H1 (cell line): ENCODE results near the gene SEH1L. TPM values are rescaled to one million over a fixed set of nuclear protein-coding genes. Genes with fewer than 3 reads are reported as not detected.

Source experiments
- CTCF ChIA-PET: fragments of 300-600 bp; sonication (Branson Sonifier 250); formaldehyde crosslinking; loops from one replicate; lab custom pipeline; 2021; ENCODE audit not compliant: partially characterized antibody; lab: Charles Lee
- POLR2A ChIA-PET: fragments of 300-600 bp; sonication (Branson Sonifier 250); formaldehyde crosslinking; loops from one replicate; lab custom pipeline; 2021; ENCODE audit warnings: inconsistent platforms; ENCODE audit not compliant: partially characterized antibody; lab: Charles Lee
- DNase-seq, 2 experiments: peaks; one replicate each; pipeline versions ENCODE4 v3.0.0 to v3.0.0-alpha.2; 2010 to 2022; ENCODE audit warnings: low spot score in 2 of 2, low read depth in 1 of 2, mixed read lengths in 1 of 2
- FAIRE-seq: peaks from 2 replicates; lab custom pipeline; 2011; peaks lifted over from hg19 to GRCh38; lab: Jason Lieb, UNC
- H2AFZ ChIP-seq: 2 replicates; pipeline ENCODE4 v1.8.1; 2012; ENCODE audit warnings: low read length, inconsistent platforms
- H2AK5ac ChIP-seq: 2 replicates; pipeline ENCODE4 v1.6.1; 2013; ENCODE audit warnings: low read depth, low read length
- H2BK120ac ChIP-seq: replicated peaks from 2 replicates; pipeline ENCODE3; 2013; ENCODE audit warnings: low read depth, low read length, inconsistent platforms
- H2BK12ac ChIP-seq: 2 replicates; pipeline ENCODE4 v1.6.1; 2013; ENCODE audit warnings: low read depth, low read length
- H2BK15ac ChIP-seq: 2 replicates; pipeline ENCODE4 v1.6.1; 2013; ENCODE audit warnings: low read length
- H2BK20ac ChIP-seq: 2 replicates; pipeline ENCODE4 v1.6.1; 2013; ENCODE audit warnings: low read length
- H2BK5ac ChIP-seq: 2 replicates; pipeline ENCODE4 v1.6.1; 2013; ENCODE audit warnings: low read depth, low read length
- H3K14ac ChIP-seq: 2 replicates; pipeline ENCODE4 v1.6.1; 2013; ENCODE audit warnings: inconsistent platforms; ENCODE audit not compliant: insufficient read length
- H3K18ac ChIP-seq: 2 replicates; pipeline ENCODE4 v1.6.1; 2013; ENCODE audit warnings: low read length; ENCODE audit errors: extremely low read depth
- H3K23ac ChIP-seq: 2 replicates; pipeline ENCODE4 v1.6.1; 2013; ENCODE audit warnings: inconsistent platforms; ENCODE audit not compliant: insufficient read length
- H3K23me2 ChIP-seq: 2 replicates; pipeline ENCODE4 v1.6.1; 2013; ENCODE audit warnings: low read depth, low read length
- H3K27ac ChIP-seq: 2 replicates; pipeline ENCODE4 v1.6.1; 2011; ENCODE audit warnings: low read depth, low read length, inconsistent platforms
- H3K27me3 ChIP-seq, 4 experiments: replicated peaks in 1 of 4; 1 replicate in 1 of 4; 2 replicates in 3 of 4; pipeline versions ENCODE4 v1.6.1 to v1.8.1; 2011 to 2013; ENCODE audit warnings: low read length in 3 of 4, mild to moderate bottlenecking in 3 of 4, inconsistent platforms in 2 of 4, mixed read lengths in 2 of 4, moderate library complexity in 1 of 4; ENCODE audit not compliant: control insufficient read depth in 3 of 4, insufficient read depth in 3 of 4; ENCODE audit errors: extremely low read depth in 1 of 4
- H3K36me3 ChIP-seq, 4 experiments: 2 replicates each; pipeline versions ENCODE4 v1.6.1 to v1.8.1; 2011 to 2013; ENCODE audit warnings: mild to moderate bottlenecking in 4 of 4, low read length in 3 of 4, moderate library complexity in 2 of 4, control low read depth in 1 of 4, inconsistent platforms in 1 of 4; ENCODE audit not compliant: insufficient read depth in 4 of 4, control insufficient read depth in 2 of 4
- H3K4ac ChIP-seq: replicated peaks from 2 replicates; pipeline ENCODE3; 2013; ENCODE audit warnings: low read length, low read depth, mixed read lengths, inconsistent platforms; ENCODE audit not compliant: insufficient read length
- H3K4me1 ChIP-seq, 4 experiments: replicated peaks in 1 of 4; 1 replicate in 1 of 4; 2 replicates in 3 of 4; pipeline versions ENCODE4 v1.6.1 to v1.8.1; 2011 to 2013; ENCODE audit warnings: low read length in 3 of 4, inconsistent platforms in 2 of 4, mixed read lengths in 1 of 4; ENCODE audit not compliant: insufficient read depth in 4 of 4, control insufficient read depth in 3 of 4
- H3K4me2 ChIP-seq, 2 experiments: 2 replicates each; pipeline versions ENCODE4 v1.6.1 to v1.8.1; 2011 to 2013; ENCODE audit warnings: low read depth in 2 of 2, low read length in 2 of 2, control low read depth in 1 of 2, inconsistent platforms in 1 of 2, mild to moderate bottlenecking in 1 of 2; ENCODE audit not compliant: insufficient read depth in 1 of 2
- H3K4me3 ChIP-seq, 4 experiments: fragments of 200-600, 300-600 bp in 1 of 4; sonication (generic), shearing (Covaris generic), sonication (Bioruptor Twin) in 1 of 4; 2 replicates each; pipeline versions ENCODE4 v1.5.1 to v1.8.1; 2011 to 2016; ENCODE audit warnings: low read length in 4 of 4, low read depth in 3 of 4, control low read depth in 2 of 4, inconsistent platforms in 2 of 4, mild to moderate bottlenecking in 2 of 4, mixed read lengths in 1 of 4, moderate library complexity in 1 of 4; ENCODE audit not compliant: insufficient read depth in 2 of 4; ENCODE audit errors: extremely low read depth in 1 of 4
- H3K56ac ChIP-seq: replicated peaks from 2 replicates; pipeline ENCODE3; 2013; ENCODE audit warnings: low read depth, mild to moderate bottlenecking, mixed read lengths, low read length, inconsistent platforms; ENCODE audit not compliant: insufficient read length
- H3K79me1 ChIP-seq: 2 replicates; pipeline ENCODE4 v1.6.1; 2013; ENCODE audit warnings: low read depth, low read length, control low read depth
- H3K79me2 ChIP-seq, 2 experiments: 2 replicates each; pipeline versions ENCODE4 v1.6.1 to v1.8.1; 2012 to 2013; ENCODE audit warnings: low read length in 2 of 2, mild to moderate bottlenecking in 2 of 2, inconsistent platforms in 1 of 2; ENCODE audit not compliant: insufficient read depth in 2 of 2, control insufficient read depth in 1 of 2
- H3K9ac ChIP-seq, 4 experiments: replicated peaks in 1 of 4; 1 replicate in 1 of 4; 2 replicates in 3 of 4; pipeline versions ENCODE4 v1.6.1 to v1.8.1; 2011 to 2013; ENCODE audit warnings: low read depth in 3 of 4, low read length in 3 of 4, control low read depth in 2 of 4, mild to moderate bottlenecking in 2 of 4, moderate library complexity in 2 of 4, inconsistent platforms in 1 of 4; ENCODE audit errors: extremely low read depth in 1 of 4
- H3K9me3 ChIP-seq, 2 experiments: 2 replicates each; pipeline versions ENCODE4 v1.6.1 to v1.8.1; 2012 to 2013; ENCODE audit warnings: mild to moderate bottlenecking in 2 of 2, moderate library complexity in 2 of 2, control low read depth in 1 of 2, inconsistent platforms in 1 of 2, low read depth in 1 of 2, low read length in 1 of 2, mixed read lengths in 1 of 2; ENCODE audit not compliant: insufficient read depth in 2 of 2
- H4K20me1 ChIP-seq, 2 experiments: replicated peaks in 1 of 2; 2 replicates each; pipeline versions ENCODE3 to v1.8.1; 2011 to 2013; ENCODE audit warnings: inconsistent platforms in 2 of 2, low read length in 2 of 2, mild to moderate bottlenecking in 1 of 2; ENCODE audit not compliant: insufficient read depth in 2 of 2, control insufficient read depth in 1 of 2
- H4K5ac ChIP-seq: 2 replicates; pipeline ENCODE4 v1.6.1; 2013; ENCODE audit warnings: low read length, low read depth, mixed read lengths, inconsistent platforms; ENCODE audit not compliant: insufficient read length
- H4K8ac ChIP-seq: 2 replicates; pipeline ENCODE4 v1.8.0; 2013; ENCODE audit warnings: mild to moderate bottlenecking, moderate library complexity, low read length, inconsistent platforms; ENCODE audit not compliant: insufficient read depth; ENCODE audit errors: extremely low read depth
- H4K91ac ChIP-seq: replicated peaks from 2 replicates; pipeline ENCODE3; 2013; ENCODE audit warnings: low read length, mixed read lengths, inconsistent platforms; ENCODE audit not compliant: insufficient read length
- CREB1 ChIP-seq: IDR thresholded peaks from 2 replicates; pipeline ENCODE4 v1.6.1; 2012; ENCODE audit warnings: inconsistent platforms
- RNF2 ChIP-seq: fragments of 200-900, 300-1000 bp; sonication (generic); IDR thresholded peaks from 2 replicates; pipeline ENCODE4 v1.7.1; 2016; ENCODE audit warnings: borderline replicate concordance, low read depth, mild to moderate bottlenecking, antibody characterized with exemption, low read length; ENCODE audit not compliant: poor library complexity, severe bottlenecking; ENCODE audit errors: missing control alignments
- SAP30 ChIP-seq: fragments of 300-600 bp; sonication (generic); IDR thresholded peaks from 2 replicates; pipeline ENCODE4 v1.7.1; 2012; ENCODE audit warnings: low read length, moderate library complexity, mild to moderate bottlenecking, inconsistent platforms; ENCODE audit not compliant: insufficient read depth, insufficient replicate concordance
- TAF1 ChIP-seq: IDR thresholded peaks from 2 replicates; pipeline ENCODE4 v1.6.1; 2011; ENCODE audit warnings: mild to moderate bottlenecking, low read depth, low read length
- TBP ChIP-seq: IDR thresholded peaks from 2 replicates; pipeline ENCODE4 v1.6.1; 2011; ENCODE audit warnings: low read depth, low read length, improper control_type of control experiment
- WGBS, 2 experiments: shearing (Covaris generic) in 1 of 2; methylation state at CpG; one replicate each; pipeline versions ENCODE4 v1.1.6 to v1.1.7; 2013 to 2015; ENCODE audit warnings: low lambda C conversion rate in 2 of 2, mixed read lengths in 2 of 2, inconsistent platforms in 1 of 2, low coverage in 1 of 2, missing lambda C conversion rate in 1 of 2; ENCODE audit not compliant: insufficient replicate concordance in 2 of 2, insufficient coverage in 1 of 2, insufficient read length in 1 of 2; ENCODE audit errors: extremely low coverage in 1 of 2, missing lambda C conversion rate in 1 of 2; 5-methylcytosine and 5-hydroxymethylcytosine counted together
- polyA plus RNA-seq, 7 experiments: library from polyadenylated mRNA; depleted of rRNA in 3 of 7; stranded (reverse) in 5 of 7; unstranded in 2 of 7; fragments of >200 nt in 5 of 7; fragments of 200-250 nt in 2 of 7; gene quantifications; 1 replicate in 5 of 7; 2 replicates in 1 of 7; 4 replicates in 1 of 7; pipeline versions ENCODE4 v1.2.1 to v1.2.3, GENCODE V29; 2011 to 2013; ENCODE audit warnings: missing spikeins in 2 of 7, mixed read lengths in 2 of 7
- total RNA-seq: library from RNA; stranded (reverse); fragmentation: NEBNext Ultra II Directional; extraction: Animal tissue kit (Norgen Biotek cat#: 25700); gene quantifications from 2 replicates; pipeline ENCODE4 v1.2.1, GENCODE V29; 2021

Gene SEH1L
- total and polyA plus RNA-seq, 2 of the 8 experiments (the other 6 are each of a cell fraction or from before 2014, with no cell fraction given), result 41.7 to 96.7 TPM

GRCh38 chr18:13026583-13027270 lies 78.9 kb downstream of the SEH1L start:
- Histone ChIP-seq H3K4me1 (no peaks in the 10 kb centered on the region), H3K23ac (no peak overlapping the region), H3K4me3 (no peak overlapping the region), H2BK120ac (no peak overlapping the region), H3K18ac (no peak overlapping the region), H3K23me2 (no peaks in the 10 kb centered on the region), H3K14ac (no peak overlapping the region), H3K79me2 (peaks cover 0 to 6% of the 10 kb centered on the region in 2 experiments; a peak in 1 of 4 replicates), H4K91ac (no peak overlapping the region), H3K9ac (peak overlapping the region in 1 of 4 experiments; percentile 34; a peak in 1 of 7 replicates), H4K20me1 (peaks cover 0 to 4% of the 10 kb centered on the region in 2 experiments), H3K4ac (no peak overlapping the region), H3K4me2 (no peak overlapping the region), H3K36me3 (peaks cover 2 to 29% (median 8%) of the 10 kb centered on the region in 4 experiments), H3K9me3 (no peaks in the 10 kb centered on the region), H2AFZ (no peak overlapping the region), H3K27me3 (no peaks in the 10 kb centered on the region), H2AK5ac (no peak overlapping the region), H2BK20ac (no peak overlapping the region), H3K56ac (no peak overlapping the region), H3K27ac (no peak overlapping the region), H4K5ac (no peak overlapping the region), H4K8ac (no peak overlapping the region), H2BK15ac (no peak overlapping the region), H2BK12ac (no peak overlapping the region), H3K79me1 (no peaks in the 10 kb centered on the region), H2BK5ac (no peak overlapping the region)
- 94% methylated on average over 3 of the region's 3 CpGs; no CpG with 5 or more reads in 1 of the 2 experiments for WGBS, 2 experiments
- DNase-seq (no peak), FAIRE-seq (no peak)
- POLR2A ChIA-PET, result no interaction called here
- CTCF ChIA-PET, result no interaction called here
- TF ChIP-seq CREB1, result no peak
- no peak for TF ChIP-seq TBP
- no peak for TF ChIP-seq TAF1
- TF ChIP-seq SAP30, result no peak
- no peak for TF ChIP-seq RNF2
